Superior temporal gyrus (tissue), 1 donor: ENCODE measurements around the gene KRT6B.
"Not testable (repeated sequence)": the region's sequence is repeated elsewhere in the genome, so short reads cannot be mapped to it uniquely, and the experiment has no call there.

Source experiments
- DNase-seq: peaks from one replicate; pipeline ENCODE4 v3.0.0-alpha.2; 2016; ENCODE audit errors: extremely low spot score

KRT6B gene

GRCh38 chr12:52413202-52413601 is 38.7 kb downstream of the KRT6B start:
- DNase-seq, result no peak

- DNase-seq, result no peak
Observed at GRCh38 chr12:52411815-52412214, 40.1 kb downstream of the KRT6B start.

GRCh38 chr12:52410589-52411248 is 41.2 kb downstream of the KRT6B start:
- DNase-seq, result not testable (repeated sequence)

DNA sequence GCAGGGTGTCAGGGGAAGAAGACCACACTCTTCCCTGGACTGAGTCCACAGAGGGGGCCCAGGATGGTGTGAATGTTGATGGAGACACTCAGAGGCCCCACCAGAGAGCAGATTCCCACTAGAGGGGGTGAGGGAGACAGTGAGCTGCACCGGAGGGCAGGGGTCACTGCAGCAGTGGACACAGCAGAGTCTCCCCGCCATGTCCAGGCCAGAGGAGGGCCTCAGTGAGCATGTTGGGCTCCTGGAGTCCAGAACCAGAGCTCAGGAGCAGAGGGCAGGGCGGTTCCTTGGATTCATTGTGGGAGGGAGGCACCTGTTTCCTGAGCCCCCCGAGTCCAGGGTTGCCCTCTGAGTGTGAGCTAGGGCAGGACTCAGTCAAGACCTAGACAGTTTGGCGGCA is 44.0 kb downstream of the KRT6B start:
- DNase-seq, result no peak

- no peak for DNase-seq
Observed at GRCh38 chr12:52405922-52406385, 46.0 kb downstream of the KRT6B start, which contains the start of gene KRT82. Gene KRT82, minus strand, starts transcription at chr12:52406335. Its CDS starts 58 bp downstream, at chr12:52406277.

DNA sequence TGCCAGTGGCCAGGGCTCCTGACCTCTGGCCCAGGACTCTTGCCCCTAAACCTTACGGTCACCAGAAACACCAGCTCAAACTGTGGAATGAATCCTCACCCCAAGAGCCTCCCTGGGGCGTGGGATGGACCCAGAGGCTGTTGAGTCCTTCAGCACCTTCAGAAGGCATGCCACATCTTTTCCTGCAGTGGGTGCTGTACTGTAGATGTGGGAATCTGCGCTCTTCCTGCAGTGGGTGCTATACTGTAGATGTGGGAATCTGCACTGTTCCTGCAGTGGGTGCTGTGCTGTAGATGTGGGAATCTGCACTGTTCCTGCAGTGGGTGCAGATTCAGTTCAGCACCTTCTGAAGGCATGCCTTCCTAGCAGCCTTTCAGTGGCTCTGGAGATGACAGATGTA is 47.0 kb downstream of the KRT6B start:
- no peak for DNase-seq

DNA sequence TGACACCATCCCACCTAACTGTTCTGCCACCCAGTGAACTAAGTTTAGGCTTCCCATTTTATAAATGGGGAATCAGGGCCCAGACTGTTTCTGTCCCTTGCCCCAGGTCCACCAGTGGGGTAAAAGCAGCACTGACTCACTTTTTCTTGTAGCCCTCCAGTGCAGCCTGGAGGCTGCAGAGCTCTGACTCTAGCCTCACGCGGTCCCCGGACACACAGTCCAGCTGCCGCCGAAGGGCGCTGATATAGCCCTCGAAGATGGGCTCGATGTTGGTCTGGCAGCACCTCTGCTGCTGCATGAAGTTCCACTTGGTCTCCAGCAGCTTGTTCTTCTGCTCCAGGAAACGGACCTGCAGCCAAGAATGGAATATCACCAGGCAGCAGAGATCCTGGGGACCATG is 48.4 kb downstream of the KRT6B start:
- DNase-seq, result no peak

DNA sequence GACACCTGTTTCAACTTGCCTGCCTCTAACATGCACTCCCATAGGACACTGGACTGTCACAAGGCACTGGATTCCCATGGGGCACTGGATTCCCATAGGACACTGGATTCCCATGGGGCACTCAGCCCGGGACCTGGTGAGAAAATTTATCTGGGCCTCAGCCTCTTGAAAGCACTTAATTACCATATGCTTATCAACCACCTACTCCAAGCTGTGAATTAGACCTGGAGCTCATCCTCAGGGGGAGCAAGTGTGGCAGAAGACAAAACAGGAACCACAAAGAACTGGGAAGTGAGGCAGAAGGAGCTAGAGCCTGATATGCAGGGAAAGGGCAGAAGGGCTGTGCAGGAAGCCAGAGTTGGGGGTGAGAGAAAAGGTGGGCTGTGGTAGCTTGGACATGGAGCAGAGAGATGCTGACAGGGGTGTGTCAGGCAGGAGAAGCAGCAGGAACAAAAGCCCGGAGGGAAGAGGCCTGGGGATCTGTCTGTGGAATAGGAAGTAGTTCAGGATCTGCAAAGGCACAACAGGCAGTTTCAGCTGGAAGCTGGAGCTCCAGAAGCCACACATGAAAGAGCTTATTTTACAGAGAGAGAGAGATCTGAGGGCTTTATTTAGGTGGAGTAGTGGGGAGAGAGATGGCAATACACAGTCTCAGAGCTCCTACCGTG is 48.9 kb downstream of the KRT6B start:
- DNase-seq, result no peak

DNA sequence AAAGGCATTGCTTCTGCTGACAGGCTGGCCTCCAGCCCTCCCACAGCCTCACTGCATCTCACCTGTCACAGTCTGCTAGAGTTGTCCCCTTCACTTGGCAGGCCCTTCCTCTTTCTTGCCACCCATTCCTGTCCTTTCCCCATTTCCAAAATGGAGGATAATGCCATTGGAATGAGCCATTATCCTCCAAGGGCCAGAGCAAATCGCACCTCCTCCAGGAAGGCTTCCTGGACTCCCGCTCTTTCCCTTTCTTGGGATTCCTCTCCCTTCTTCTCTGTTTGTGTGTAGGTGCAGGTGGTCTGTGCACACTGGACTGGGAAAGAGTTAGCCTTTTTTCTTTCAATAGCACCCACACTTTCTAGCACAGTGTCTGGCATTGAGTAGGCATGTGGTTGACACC is 49.6 kb downstream of the KRT6B start:
- no peak for DNase-seq

DNA sequence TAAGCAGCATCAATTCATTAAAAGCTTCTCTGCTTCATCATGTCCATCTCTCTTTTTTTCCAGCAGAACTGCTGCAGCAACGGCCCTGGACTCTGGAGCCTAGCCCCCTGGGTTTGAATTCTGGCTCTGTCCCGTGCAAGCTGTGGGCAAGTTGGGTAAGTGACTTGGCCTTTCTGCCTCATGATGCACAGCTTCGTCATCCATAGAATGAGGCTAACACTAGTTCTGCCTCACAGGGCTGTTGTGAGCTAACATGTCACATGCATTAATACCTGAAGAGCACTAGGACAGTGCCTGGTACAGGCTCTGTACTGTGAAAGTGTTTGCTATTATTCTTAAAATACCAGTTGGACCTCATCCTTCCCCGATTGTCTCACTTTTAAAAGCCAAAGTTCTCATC is 50.0 kb downstream of the KRT6B start:
- no peak for DNase-seq

GRCh38 chr12:52401526-52401925 is 50.4 kb downstream of the KRT6B start:
- DNase-seq, result no peak

DNA sequence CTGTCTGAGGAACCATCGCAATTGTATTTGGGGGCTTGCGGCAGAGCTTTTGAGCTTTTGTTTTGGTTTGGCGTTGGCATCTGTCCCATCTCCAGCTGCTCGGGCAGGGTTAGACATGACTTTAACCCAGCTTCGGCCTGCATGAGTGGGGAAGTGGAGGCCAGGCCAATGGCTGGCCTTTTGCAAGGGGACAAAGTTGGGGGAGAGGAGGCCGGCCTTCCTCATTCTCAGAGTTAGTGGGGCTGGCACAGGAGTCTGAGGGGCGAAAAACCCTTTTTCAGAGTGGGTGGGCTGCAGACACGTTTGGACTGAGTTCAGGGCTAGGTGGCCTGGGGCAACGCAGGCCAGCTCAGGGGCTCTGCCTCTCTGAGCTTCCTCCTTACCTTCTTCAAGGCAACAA is 51.0 kb downstream of the KRT6B start:
- no peak for DNase-seq

DNA sequence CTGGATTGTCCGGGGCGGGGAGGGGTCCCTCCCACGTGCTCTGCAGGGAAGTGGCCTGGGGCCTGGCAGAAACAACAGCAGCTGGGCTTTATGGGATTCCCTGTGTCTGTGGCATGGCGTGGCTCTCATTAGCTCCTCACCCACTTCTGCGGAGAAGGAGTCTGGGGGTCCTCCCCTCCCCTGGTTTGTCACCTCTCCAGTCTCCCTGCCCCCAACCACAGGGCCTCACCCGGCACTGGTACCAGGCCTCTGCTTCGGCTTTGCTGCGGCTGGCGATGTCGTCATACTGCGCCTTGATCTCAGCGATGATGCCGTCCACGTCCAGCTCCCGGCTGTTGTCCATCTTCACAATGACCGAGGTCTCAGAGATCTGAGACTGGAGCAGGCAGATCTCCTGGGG is 52.2 kb downstream of the KRT6B start:
- DNase-seq, result no peak

DNA sequence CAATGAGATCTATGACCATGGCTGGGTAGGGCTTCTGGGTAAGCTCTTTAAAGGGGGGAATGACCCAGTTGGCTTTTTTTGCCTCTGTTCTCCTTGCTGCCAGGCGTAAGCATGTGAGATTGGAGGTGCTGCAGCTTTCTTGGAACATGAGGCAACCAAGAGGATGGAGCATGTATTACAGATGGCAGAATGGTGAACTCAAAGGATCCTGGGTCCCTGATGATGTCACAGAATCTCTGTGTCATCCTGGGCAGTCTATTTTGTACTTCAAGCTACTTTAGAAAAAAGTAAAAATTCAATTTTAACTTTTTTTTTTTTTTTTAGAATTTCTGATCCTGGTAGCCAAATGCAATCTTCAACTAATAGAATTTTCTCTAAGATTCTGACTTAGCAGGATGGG is 53.8 kb downstream of the KRT6B start:
- DNase-seq, result no peak

DNA sequence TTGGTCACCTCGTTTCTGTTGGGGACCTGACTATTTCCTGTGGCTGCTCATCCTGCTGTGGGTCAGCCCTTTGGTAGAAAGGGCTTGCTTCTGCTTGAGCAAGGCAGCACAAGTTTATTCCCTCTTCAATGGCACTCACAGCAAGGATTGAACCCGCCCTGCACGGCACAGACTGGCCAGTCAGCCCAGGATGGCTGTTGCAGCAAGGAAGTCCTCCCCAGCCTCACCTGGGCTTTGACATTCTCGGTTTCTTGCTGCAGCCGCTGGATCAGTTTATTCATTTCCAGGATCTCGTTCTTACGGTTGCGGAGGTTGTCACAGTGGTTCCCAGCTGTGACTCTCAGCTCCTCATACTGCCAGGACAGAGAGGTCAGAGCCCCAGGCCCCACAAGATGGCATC is 55.3 kb downstream of the KRT6B start:
- DNase-seq, result no peak
